HG03558 (cell line): ENCODE results near the gene SIGLEC15.
"Not testable (repeated sequence)": the region's sequence is repeated elsewhere in the genome, so short reads cannot be mapped to it uniquely, and the experiment has no call there.

Experiments
- ATAC-seq: cut with Tn5 transposase; IDR thresholded peaks from one replicate; pipeline ENCODE4 v1.9.1; 2021; ENCODE audit warnings: moderate number of reproducible peaks; ENCODE audit not compliant: unreplicated experiment; ENCODE audit errors: extremely low read depth

Gene SIGLEC15

GRCh38 chr18:45841765-45842442 lies 16.4 kb downstream of the SIGLEC15 start:
- no peak for ATAC-seq

GRCh38 chr18:45843019-45843418 lies 17.5 kb downstream of the SIGLEC15 start:
- ATAC-seq, result no peak

DNA sequence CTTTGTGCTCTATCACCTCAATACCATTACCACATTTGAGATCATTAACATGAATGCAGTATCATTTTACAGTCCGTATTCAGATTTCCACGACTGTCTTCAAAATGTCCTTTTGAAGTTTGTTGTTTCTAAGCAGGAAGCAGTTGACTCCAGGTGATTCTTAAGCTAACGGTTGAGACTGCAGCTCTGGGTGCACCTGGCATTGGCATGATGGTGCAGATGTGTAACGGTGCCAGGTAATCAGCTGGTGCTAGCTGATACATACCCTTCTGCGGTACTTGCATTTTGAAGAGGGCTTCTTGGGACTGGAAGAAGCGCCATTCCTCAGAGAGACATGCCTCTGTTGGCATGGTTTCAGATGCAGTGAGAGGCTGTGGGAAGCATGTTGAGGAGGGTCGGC lies 19.5 kb downstream of the SIGLEC15 start:
- no peak for ATAC-seq

DNA sequence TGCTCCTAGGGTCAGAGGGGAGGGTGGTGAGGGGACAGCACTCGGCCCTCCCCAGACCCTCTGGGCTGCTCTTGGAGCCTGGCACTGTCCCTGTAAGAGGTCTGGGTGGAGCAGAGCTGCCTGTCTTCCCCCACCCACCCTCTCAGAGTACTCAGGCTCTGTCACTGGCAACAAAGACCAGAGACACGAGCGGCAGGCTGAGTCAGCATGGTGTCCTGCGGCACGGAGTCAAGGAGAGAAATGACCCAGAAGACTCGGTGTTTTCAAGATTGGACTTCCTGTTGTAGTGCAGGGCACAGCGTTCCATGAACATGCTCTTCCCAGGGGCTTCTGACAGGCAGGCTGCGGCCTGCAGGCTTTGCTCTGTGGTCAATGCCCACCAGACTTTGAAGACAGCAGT lies 19.9 kb downstream of the SIGLEC15 start:
- no peak for ATAC-seq

- no peak for ATAC-seq
These were observed 21.6 kb downstream of the SIGLEC15 start for GRCh38 chr18:45847119-45847518.

DNA sequence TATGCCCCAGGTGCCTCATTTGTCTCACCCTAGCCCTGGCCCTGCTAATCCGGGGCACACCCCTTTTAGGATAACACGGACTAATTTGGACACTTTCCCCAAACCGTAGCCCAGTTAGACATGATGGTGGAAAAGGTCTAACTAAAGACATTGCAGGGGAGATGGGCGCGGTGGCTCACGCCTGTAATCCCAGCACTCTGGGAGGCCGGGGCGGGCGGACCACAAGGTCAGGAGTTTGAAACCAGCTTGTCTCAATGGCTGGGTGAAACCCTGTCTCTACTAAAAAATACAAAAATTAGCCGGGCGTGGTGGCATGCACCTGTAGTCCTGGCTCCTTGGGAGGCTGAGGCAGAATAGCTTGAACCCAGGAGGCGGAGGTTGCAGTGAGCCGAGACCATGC lies 23.2 kb downstream of the SIGLEC15 start:
- not testable (repeated sequence) for ATAC-seq

GRCh38 chr18:45849529-45849928 lies 24.1 kb downstream of the SIGLEC15 start:
- no peak for ATAC-seq

DNA sequence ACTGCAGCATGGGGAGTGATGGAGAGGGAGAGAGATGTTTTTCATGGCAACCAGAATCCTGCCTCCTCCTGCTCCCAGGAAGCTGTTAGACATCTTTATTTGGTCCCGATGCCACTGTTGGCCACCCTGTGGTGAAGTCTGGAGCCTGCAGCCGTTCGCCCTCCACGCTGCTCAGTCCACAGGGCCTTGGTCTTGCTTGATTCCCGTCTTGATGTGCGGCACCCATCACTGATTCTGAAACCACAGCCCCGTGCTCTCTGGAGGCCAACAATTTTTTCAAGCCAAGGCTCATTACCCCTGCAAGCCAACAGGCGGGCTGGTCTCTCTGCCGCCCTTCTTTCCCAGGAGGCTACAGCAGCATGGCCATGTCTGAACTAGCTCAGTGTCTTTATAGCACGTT lies 24.5 kb downstream of the SIGLEC15 start:
- ATAC-seq, result no peak

DNA sequence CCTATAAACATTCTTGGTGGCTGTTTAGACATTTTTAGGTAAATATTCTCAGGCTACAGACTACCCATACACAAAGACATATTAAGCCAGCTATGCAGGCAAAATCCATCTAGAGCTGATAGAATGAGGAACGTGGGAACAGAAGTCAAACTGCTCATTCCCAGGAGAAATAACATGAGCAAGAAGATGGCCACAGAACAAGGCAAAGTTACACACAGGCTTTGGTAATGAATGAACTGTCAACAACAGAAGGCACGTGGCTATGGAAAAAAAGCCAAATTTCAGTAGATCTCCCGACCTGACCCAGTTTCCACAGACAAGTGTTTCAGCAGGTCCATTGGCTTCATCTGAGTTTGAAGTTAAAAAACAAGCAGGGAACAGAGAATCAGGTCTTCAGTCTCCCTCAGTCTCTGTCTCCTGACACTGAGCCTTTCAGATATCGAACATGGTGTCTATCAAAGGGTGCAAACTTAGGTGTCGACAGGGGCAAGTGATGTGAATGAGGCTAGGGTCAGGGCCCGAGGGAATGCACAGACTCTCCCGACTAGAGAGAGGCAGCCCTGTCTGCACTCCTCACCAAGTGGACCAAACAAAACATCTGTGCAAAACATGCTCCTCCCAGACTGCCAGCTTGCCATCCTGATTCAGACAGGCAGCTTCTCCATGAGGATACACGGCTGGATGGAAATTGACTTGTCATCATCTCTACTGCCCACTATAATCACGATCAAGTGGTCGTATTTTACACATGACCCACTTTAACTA lies 25.9 kb downstream of the SIGLEC15 start:
- no peak for ATAC-seq

GRCh38 chr18:45852631-45853030 lies 27.2 kb downstream of the SIGLEC15 start:
- ATAC-seq, result no peak

GRCh38 chr18:45854036-45854586 lies 28.6 kb downstream of the SIGLEC15 start:
- ATAC-seq, result no peak

DNA sequence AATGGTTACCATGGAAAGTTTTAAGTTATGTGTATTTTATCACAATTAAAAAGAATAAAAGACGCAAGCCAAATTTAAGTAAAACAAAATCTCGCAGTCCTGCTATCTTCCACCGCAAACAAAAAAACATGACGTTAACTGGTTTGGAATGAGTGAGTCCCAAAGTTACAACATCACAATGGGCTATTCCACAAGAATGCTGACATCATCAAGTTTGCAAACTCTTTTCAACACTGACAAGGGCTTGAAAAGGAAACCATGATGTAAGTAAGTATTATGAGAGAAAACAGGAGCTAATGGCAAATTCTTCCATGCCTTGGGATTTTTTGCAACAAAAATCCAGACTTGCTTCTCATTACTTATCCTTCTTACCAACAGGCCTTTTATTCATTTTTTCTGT lies 31.1 kb downstream of the SIGLEC15 start:
- ATAC-seq, result no peak

GRCh38 chr18:45859334-45859733 lies 33.9 kb downstream of the SIGLEC15 start:
- no peak for ATAC-seq

GRCh38 chr18:45860492-45860891 lies 35.0 kb downstream of the SIGLEC15 start:
- ATAC-seq, result no peak

GRCh38 chr18:45860971-45861370 lies 35.5 kb downstream of the SIGLEC15 start:
- no peak for ATAC-seq

- no peak for ATAC-seq
These were observed 36.5 kb downstream of the SIGLEC15 start for GRCh38 chr18:45861926-45862325.

DNA sequence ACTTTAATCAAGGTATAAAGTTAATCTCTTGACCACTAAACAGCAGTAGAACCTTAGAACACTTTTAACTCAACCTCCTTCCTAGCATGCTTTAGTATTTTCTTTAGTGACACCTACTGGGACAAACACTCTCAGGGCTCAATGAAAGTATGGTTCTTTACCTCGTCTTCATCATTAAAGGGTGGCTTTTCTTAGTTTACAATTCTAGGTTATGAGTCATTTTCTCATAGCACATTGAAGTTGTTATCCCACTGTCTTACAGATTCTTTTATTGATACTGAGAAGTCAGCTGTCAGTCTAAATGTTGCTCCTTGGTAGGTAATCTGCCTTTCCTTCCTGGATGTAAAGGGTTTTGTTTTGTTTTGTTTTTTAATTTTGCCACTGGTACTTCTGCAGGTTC lies 38.0 kb downstream of the SIGLEC15 start:
- ATAC-seq, result no peak

GRCh38 chr18:45864081-45864480 lies 38.6 kb downstream of the SIGLEC15 start:
- no peak for ATAC-seq

DNA sequence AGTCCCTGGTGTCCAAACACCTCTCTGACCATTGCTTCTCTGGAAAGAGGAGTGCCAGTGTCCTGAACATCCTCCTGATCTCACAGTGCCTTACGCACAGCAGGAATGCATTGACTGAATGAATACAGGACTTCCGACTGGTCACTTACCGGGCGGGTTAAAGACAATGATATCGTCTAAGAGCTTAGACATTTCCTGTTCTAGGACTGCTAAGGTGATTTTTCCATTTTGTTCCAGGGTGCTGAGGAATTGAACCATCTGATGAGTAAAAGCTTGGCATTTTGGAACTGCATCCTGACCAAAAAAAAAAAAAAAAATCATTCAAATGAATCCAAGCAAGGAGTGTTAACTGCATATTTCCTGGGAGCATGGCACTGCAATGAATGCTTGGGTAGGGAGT lies 40.0 kb downstream of the SIGLEC15 start:
- ATAC-seq, result no peak

DNA sequence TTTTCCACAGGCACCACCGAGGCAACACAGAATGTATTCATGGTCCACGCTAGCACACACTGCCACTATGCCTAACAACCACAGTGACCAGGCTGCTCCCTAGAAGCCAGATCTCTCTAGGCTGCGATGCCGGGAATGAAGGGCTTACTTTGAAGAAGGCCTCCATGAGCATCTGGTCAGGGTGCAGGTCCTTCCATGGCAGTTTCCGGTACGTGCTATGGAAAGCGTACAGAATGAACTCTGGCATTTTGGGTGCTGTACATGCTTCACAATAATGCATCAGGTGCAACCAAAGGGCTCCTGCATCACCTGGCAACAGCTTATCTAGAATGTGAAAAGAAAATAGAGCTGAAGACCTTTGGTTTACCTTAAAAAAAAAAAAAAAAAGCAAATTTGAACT lies 44.9 kb downstream of the SIGLEC15 start:
- ATAC-seq, result no peak

DNA sequence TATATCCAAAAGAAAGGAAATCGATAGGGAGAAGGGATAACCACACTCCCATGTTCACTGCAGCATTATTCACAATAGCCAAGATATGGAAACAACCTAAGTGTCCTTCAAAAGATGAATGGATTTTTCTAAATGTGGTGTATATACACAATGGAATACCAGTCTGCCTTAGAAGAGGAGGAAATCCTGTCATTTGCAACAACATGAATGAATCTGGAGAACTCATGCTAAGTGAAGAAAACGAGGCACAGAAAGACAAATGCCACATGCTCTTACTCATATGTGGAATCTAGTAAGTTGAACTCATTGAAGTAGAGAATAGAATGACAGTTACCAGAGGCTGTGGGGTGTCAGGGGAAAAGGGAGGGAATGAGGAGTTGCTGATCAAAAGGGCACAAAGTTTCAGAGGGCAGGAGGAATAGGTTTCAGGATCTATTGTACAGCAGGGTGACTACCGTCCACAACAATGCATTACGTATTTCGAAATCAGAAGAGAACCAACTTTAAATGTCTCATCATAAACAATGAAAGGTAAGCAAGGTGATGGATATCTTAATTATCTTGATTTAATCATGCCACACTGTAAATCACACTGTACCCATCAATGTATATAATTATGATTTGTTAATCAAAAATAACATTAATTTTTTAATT lies 46.1 kb downstream of the SIGLEC15 start:
- ATAC-seq, result no peak
